Activated CD4-positive, alpha-beta T cell treated with anti-CD3 and anti-CD28 coated beads, Interleukin-2, amount 50 U/mL, for 16 hours (primary cell): Measurements from ENCODE around the gene NUDT8.
"Not testable (repeated sequence)": the region's sequence is repeated elsewhere in the genome, so short reads cannot be mapped to it uniquely, and the experiment has no call there.

ENCODE experiments used
- DNase-seq: peaks from one replicate; pipeline ENCODE4 v3.0.0-alpha.2; 2020

The NUDT8 gene, protein sequence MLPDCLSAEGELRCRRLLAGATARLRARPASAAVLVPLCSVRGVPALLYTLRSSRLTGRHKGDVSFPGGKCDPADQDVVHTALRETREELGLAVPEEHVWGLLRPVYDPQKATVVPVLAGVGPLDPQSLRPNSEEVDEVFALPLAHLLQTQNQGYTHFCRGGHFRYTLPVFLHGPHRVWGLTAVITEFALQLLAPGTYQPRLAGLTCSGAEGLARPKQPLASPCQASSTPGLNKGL

DNA sequence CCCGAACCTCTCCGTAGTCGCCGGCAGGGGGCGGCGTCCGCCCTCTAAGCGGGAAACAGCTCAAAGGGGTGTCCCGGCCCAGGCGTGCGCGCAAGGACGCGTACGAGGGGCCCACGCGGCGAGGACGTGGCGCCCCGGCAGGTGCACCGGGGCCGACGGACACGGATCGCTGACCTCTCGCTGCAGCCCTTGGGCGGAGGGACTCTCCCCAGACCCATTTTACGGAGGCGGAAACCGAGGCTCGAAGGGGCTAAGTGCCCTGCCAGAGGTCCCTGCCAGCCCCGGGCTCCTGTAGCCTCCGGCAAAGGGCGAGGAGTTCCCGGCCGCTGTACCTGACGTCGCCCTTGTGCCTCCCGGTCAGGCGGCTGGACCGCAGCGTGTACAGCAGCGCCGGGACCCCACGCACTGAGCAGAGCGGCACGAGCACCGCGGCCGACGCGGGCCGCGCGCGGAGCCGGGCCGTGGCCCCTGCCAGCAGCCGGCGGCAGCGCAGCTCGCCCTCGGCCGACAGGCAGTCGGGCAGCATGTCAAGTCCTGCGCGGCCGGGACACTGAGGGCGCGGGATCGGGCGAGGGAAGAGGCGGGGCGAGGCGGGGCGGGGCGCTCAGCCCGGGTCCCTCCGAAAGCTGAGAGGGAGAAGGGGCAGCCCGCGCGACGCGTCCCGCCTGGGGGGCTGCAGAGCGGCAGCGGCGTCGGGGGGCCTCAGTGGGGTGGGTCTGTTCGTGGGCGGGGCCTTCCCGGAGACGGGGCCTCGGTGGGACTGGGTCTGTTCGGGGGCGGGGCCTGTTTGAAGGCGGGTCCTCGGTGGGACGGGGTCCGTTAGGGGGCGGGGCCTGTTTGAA is at the start of gene NUDT8:
Gene NUDT8 (minus strand): TSS at position 552 of the 842 bp plus-strand sequence. CDS start 26 bp downstream, at position 526.
- DNase-seq, result peak; percentile 93

DNA sequence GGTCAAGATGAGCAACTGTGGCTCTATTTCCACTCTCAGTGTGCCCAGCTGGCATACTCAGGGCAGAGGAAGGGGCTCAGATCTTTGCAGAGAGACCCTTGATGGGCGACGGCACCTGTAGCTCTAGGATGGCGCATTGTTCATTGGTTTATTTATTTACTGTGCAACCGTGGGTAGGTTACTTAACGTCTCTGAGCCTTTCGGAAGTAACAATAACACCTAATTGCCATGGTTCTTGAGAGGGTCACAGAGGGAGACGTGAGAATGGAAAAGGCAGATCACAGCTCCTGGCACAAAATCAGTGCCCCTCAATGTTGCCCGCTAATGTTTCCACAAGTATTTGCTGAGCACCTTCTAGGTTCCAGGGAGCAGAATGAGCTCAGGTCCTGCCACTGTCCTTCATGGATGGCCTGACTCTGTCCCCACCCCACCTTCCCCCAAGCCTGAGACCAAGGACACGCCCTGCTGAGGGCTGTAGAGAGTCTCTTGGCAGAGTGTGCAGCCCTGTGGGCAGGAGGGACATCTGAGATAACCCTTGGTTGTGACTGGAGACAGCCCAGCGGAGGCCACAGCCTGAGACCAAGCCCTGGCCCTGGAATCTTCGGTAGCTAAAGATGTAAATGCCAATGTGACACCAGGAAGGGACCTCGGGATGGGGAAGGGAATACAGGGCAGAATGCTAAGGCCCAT is 45.5 kb upstream of the NUDT8 start:
- DNase-seq, result no peak

DNA sequence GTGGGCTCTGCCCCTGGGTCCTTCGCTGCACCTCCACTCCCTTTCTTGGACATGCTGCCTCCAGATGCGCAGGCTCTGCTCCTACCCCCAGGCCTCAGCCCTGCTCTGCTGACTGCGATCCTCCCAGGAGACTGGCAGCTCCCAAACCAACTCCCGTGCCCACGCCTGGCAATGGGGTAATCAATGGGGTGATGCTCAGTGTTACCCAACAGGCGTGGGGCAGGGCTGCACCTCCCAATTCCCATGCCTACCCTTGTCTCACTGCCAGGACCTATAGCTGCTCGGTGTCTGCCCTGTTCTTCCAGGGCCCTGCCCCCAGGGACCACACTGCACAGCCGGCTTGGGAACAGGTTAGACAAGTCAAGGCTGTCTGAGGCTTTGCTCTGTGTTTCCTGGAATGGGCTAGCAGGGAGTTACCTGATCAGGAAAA is 44.7 kb upstream of the NUDT8 start, which contains the start of gene ALDH3B2:
Gene ALDH3B2 (minus strand): TSS at position 182 of the 430 bp plus-strand sequence. CDS start 7,688 bp downstream, outside the sequence.
- no peak for DNase-seq

DNA sequence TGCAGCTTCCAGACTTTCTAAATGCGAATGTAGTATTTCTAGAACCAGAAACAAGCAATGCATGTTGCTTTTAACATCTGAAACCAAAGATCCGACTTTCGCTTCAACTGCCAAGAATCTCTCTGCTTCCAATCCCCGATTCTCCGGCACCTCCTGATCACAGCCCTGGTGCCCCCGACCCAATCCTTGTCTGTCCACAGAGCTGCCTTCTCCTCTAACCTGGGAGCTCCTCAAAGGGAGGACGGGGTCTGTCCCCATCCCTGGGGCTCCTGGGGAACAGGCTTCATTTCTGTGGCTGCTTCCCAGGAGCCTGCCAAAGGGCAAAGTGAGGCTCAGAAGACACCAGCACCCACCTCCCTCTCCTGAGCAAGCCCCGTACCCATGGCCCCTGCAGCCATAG is 44.2 kb upstream of the NUDT8 start:
- DNase-seq, result no peak

DNA sequence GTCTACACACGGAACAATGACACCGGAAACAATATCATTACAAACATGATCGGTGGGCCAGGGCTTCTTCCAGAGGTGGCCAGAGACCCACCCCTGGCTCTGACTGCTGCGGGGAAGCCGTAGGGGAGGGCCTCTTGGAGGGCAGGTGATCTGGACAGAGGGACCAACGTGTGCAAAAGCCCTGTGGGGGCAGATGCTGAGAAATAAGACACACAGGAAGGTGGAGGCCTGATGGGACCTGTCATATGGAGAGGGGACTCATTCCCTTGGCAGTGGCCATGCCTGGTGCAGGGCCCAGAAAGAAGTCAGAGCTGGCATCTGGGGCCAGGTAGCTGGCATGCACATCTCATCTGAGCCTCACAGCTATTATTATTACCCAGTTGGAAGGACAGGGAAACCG is 43.6 kb upstream of the NUDT8 start:
- DNase-seq, result no peak

DNA sequence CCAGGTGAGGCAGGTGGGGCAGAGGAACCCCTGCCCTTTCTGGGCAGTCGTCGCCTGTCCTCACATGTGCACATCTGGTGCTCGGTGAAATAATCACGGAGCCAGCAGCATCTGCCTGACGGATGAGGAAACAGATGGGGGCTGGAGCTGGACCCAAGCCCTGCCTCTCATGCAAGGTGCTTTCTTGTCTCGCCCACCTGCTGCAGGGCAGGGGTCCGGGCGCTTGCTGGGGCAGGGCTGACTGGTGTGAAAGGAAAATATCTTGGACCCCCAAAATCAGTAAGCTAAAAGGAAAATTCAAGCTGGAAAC is 41.4 kb upstream of the NUDT8 start:
- DNase-seq, result no peak

DNA sequence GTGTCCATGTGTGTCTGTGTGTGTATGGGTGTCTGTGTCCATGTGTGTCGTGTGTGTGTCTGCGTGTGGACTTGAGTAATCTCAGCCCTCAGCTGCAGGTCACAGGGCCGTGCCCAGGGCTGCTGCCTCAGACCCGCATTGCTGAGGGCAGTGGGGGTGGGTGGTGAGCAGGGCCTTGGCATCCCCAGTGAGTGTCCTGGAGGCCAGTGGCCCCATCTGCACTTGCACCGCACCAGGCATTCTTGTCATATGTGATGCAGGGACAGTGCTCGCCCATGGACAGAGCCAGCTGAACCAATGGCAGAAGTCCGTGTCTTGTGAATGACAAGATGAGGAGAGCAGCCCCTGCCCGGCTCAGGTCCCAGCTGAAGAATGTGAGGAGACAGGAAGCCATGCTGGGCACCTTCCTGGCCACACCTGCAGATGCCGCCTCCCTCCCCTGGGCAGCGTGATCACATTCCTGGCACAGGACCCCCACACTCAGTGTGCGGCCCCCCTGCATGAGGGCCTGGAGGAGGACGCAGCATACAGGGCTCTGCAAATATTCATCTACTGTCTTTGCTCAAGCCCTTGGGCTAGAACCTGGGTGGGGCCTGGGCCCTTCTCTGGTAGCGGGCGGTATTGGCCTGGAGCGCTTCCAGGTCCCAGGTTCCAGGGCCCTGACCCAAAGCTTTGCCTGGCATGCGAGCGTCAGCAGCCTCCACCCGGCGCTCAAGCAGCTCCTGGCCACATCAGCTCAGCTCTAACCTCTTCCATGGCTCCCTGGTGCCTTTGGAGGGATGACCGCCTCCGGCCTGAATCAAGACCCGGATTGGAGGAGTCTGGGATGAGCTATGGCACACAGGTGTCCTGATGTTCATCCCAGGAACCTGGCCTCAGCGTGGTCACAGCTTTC is 40.8 kb upstream of the NUDT8 start:
- no peak for DNase-seq

DNA sequence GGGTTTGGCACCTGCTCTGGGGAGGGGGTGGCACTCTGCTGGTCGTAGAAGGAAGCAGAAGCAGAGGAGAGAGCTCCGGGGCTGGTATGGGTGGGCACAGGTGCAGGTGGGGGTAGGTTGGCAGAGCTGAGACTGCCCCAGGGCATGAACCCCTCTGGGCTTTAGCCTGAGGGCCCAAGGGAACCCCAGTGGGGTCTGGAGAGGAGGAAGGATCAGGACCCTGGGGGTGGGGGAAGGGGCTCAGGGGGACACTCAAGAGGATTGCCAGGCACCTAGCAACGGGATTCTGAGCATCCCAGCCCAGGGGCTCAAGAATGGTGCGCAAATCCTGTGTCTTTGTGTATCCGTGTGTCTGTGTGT is 38.4 kb upstream of the NUDT8 start:
- no peak for DNase-seq

DNA sequence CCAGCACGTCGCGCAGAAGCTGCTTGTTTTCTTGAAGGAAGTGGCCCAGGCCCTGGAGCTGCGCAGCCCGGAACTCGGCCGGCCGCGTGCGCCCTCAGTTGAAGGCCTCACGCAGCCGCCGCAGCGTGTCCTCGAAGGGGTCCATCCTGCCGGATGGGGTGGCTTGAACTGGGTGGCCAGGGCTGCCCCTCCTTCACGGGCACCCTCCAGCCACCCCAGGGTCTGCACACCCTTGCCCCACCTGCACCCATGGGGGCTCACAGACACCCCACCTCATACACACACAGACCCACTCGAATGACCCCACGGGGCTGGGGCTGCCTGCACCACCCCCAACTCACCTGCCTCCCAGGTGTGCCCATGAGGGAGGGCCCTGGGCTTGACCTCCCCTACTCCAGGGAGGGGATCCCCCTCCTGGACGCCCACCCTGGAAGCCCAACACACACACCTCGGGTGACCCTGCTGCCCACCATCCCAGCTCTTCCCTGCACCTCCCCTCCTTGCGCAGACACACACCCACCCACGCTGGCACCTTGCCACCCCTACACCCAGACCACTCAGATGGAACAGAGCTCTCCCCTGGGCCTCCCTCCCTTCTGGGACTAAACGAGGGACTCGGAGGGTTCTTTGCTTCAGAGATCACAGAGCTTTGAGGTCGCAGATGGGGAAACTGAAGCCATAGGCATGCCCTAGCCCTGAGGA is 37.9 kb upstream of the NUDT8 start:
- no peak for DNase-seq

DNA sequence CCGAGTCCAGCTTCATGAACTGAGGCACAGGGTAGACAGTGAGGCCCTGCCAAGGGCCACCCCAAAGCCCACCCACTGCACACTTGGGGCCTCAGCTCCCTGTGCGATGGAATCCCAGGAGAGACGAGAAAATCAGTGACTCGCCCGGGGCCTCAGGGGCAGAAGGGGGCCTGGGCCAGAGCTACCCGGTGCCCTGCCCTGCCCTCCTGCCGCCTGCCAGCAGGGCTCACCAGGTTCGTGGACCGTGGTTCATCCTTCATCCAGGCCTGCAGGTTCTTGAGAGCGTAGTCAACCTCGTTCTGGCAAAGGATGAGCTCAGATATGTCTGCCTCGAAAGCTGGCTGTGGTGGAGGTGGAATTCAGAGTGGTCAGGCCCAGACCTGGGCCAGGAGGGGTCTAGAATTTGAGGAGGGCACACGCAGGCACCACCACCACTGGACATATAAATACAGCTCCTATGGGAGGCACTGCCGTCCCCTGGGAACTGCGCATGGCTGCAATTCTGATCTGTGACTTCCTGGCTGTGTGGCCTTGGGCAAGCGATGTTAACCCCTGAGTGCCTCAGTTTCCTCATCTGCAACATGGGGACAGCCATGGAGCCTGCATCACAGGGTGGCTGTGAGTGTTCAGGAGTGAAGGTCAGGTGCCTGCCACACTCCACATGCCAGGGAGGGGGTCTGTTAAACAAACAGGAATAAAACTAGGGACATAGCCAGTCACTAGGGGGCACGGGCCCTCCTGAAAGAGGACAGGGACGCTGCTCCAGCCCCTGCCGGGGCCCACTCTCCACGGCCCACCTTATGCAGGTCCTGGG is 37.1 kb upstream of the NUDT8 start:
- DNase-seq, result no peak

DNA sequence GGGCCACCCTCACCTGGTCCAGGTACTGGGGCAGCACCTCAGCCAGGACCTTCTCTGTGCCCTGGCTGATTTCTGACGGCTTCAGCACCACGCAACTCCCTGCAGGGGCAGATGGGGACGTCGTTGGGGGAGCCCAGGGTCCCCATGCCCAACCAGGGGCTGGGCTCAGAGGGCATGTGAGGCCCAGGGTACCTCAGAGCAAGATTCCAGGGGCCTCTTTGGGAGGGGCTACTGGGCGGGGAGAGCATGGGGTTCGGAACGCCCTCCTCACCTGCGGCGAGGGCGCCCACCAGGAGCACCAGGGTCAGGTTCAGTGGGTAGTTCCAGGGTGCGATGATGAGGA is 36.5 kb upstream of the NUDT8 start:
- no peak for DNase-seq

DNA sequence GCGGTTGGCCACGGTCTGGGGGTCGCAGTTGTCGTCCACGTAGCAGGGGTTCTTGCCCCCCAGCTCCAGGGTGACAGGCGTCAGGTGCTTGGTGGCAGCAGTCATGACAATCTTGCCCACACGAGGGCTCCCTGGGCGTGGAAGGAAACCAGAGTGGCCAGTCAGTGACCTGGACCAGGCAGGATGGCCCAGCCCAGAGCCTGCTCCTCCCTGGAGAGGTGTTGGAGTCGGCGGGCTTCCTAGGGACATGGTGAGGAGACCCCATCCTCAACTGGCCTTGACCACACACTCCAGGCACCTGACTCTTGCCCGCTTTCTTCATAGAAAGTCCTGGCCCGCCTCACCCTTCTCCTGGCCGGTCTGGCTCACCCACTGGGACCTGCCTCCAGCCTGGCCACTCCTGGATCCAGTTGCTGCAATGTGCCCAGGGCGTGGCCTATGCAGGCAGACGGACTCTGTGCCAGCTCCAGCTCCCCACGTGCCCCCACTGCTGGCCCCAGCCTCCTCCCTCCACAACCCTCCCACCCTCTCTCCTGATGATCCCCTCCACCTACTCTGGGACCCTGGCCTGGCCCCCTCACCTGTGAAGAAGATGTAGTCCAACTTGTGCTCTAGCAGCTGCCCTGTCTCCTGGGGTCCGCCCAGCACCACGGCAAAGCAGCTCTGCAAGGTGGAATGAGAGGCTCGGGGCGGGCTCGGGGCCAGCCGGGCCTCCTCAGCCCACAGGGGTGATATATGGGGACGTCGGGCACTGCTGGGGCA is 36.0 kb upstream of the NUDT8 start:
- no peak for DNase-seq

DNA sequence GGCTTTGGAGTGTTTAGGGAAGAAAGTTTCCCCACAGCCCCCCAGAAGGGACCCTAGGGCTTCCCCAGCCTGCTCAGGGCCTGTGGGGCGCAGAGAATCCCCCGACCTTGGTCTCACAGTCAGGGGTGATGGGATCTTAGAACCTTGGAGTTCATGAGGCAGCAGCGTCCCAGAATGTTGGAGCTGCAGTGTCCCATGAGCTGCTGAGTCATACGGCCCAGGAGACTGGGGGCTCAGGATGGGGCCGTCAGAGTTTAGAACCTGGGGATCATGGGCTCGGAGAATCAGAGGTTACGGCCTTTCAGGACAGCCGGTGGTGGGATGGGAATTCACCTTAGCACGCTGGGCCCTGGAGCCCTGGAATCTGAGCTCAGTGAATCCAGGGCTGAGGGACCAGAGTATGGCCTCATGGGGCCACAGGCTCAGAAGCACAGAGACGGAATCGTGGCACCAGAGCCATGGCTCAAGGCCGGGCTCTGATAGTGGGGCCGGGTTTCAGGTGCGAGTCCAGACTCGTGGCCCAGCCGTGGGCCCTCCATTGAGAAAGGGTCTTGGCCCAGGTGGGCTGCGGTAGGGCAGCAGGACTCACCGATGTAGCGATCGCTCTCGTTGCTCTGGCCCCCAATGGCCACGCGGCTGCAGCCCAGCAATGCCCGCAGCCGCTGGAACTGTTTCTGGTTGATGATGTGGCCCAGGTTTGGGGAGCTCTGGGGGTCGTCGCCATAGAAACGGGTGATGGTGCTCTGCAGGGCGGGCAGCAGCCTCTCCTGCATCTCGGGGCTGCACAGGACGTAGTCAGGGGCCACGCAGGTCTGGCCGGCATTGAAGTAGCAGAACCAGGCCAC is 35.2 kb upstream of the NUDT8 start:
- no peak for DNase-seq

DNA sequence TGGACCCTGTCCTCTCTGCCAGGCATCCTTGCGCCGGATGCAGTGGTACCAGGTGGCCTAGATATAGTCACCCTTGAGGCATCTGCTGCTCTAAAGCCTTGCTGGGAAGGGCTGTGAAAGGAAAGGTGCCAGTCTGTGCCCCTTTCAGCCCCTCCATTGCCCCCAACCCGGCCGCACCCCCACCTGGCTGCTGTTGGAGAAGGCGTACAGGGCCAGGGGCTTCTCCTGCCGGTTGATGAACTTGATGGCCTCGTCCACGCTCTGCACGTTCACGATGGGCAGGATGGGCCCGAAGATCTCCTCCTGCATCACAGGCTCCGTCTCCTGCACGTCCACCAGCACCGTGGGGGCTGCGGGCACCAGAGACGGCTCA is 34.5 kb upstream of the NUDT8 start:
- no peak for DNase-seq

DNA sequence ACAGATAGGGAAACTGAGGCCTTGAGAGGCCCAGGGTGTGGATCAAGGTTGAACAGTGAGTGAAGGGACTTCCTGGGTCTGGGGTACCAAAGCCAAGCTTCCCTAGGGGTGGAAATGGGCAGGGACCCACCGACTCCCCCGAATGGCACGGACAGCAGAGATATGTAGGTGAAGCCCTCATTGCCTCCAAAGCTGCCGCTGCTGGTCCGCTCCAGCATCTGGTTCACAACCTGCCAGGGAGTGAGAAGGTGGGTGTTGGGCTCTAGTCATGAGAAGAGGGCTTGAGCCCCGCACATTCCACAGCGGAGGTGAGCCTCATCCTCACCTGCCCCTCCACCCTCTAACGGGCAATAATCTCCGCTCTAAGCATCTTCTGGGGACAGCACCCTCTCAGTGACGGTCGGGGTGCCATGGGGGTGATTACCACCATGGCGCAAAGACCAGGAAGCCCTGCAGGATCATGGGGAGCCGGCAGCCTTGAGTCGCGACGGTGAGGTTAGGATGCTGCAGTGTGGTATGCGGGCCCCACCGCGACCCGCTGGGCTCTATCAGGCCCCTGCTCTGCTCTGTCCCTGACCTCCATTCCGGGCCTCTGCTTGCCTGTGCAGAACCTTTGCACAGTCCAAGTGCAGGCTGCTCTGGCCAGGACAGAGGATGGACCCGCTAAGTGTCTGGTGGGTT is 33.9 kb upstream of the NUDT8 start:
- no peak for DNase-seq

DNA sequence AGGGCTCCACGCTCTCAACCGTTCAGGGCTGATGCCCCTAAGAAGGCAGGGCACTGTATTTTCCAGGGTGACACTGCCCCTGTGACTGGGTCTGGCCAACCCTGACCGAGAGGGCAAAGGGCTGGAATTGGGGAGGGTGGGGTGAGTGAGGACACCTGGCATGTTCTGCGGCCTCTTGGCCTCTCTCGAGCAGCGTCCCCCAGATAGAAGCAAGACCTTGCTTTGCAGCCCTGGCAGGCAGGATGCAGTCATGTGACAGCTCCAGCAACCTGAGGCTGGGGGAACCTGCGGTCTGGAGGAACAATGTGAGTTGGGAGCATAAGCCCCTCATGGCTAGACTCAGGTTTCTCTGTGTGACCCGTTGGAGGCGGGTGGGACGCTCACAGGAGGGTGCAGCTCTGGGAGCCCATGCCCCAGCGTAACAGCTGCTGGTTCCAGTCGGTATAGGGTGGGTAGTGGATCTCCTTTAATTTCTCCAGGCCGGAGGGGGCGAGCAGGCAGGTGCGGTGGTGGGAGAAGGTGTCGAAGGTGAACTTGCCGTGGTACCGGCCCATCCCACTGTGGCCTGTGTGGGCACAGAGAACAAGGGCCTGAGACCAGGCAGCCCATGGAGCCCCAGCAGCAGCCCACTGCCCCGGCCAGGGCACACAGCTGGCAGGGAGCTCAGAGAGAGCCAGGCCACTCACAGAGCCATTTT is 33.2 kb upstream of the NUDT8 start:
- DNase-seq, result no peak

DNA sequence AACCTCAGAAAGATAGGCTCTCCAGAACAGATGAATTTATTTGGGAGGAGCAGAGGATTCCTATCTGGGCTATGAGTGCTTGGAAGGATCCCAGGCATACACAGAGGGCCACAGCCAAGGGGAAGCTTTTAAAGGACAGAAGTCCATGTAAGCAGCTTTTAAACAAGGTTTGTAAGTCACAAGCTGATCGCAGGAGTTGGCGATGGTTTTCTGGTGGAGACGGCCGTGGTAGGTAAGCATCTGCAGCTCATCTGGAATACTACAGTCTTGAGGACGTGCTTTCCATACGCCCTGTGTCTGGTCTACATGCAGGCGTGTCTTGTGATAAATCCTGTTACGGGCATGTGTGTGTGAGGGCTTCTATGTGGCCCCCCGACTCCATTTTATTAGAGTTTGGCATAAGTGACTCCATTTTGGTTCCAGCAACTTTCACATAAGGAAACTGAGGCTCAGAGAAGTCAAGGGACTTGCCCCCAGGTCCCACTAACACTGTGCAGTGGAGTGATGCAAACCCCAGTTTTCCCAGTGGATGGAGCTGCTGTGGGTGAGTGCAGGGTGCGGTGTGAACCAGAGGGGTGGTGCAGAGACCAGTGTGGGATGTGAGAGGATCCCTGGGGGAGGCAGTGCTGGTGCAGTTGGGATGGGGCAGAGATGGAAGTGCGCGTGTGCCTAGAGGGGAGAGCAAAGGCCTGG is 32.6 kb upstream of the NUDT8 start:
- no peak for DNase-seq

DNA sequence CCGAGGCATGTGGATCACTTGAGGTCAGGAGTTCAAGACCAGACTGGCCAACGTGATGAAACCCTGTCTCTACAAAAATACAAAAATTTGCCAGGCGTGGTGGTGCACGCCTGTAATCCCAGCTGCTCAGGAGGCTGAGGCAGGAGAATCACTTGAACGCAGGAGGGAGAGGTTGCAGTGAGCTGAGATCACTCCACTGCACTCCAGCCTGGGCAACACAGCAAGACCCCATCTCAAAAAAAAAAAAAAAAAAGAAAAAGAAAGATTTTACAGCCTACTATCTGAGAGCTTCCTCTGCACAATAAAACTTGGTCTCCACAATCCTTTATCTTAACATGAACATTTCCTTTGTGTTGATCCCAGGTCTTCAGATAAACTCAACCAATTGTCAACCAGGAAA is 31.0 kb upstream of the NUDT8 start:
- not testable (repeated sequence) for DNase-seq
